Effector CD8-positive, alpha-beta T cell (primary cell): Measurements from ENCODE around the gene TPSG1.
"Not testable (repeated sequence)": the region's sequence is repeated elsewhere in the genome, so short reads cannot be mapped to it uniquely, and the experiment has no call there.

ENCODE experiments used
- DNase-seq: peaks from one replicate; lab custom pipeline; 2025; lab: John Stamatoyannopoulos, UW

Gene TPSG1

DNA sequence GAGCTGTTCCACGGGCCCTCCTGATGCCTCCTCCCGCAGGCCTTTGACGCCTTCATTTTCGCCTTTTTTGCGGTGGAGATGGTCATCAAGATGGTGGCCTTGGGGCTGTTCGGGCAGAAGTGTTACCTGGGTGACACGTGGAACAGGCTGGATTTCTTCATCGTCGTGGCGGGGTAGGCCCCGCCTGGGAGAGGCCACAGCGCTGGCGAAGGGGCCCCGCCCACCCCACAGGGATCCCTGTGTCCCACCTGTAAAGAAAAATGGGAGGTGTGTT is 29.7 kb downstream of the TPSG1 start:
- DNase-seq, result no peak

DNA sequence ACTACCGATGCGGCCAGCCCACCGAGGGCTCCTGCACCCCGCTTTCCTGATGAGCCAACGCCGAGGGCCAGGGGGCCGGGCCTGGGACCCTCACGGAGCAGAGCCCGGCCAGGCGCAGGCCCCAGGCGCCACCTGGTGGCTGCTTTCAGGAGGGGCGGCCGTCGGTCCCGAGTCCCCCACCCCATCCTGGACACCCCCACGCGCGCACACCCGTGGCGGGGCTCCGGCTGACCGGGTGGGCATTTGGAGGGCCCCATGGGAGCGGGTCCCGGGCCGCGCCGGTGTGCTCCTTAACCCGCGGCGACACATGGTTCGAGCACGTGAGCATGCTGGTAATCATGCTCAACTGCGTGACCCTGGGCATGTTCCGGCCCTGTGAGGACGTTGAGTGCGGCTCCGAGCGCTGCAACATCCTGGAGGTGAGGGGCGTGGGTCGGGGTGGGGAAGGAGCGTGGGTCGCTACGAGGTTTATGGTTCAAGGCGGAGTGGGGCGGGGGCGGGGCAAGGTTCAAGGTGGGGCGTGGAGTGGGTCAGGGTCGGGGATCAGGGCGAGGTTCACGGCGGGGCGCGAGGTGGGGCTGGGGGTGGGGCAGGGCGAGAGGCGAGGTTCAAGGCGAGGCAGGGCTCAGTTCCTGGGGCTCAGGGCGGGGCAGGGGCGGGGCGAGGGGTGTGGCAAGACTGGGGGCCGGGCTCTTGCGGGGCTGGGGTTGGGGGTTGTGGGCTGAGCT is 30.2 kb downstream of the TPSG1 start:
- DNase-seq, result no peak

DNA sequence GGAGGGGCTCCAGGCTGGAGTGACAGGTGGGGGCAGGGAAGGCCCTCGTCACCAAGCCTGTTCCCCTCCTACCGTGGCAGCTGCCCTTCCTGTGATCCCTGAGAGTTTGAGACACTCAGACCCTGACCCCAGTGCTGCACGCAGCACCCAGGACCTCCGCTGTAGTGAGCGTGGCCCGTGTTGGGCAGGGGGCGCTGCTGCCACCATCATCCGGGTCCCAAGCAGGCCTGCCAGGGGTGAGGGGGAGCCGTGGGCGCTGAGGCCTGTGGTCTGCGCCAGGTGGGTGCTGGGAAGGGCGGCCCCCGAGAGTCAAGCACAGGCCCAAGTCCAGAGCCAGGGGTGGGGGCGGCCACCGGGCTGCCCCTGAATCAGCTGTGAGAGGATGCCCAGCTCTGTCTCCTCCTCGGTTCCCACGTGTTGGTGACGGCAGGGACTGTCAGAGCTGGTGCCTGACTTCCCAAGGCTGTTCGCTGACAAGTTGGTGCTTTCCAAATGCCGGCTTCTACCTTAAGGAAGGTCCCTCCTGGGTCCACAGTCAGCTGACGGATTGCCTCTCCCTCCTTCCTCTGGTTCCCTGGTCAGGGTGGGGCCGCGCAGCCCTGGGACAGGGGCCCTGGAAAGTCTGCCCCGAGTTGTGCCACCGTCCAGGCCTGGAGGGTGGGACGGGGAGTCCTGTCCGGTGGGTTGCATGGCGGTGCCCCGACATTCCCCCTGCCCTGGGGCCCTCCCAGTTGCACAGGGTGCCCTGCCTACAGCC is 31.1 kb downstream of the TPSG1 start:
- DNase-seq, result no peak

DNA sequence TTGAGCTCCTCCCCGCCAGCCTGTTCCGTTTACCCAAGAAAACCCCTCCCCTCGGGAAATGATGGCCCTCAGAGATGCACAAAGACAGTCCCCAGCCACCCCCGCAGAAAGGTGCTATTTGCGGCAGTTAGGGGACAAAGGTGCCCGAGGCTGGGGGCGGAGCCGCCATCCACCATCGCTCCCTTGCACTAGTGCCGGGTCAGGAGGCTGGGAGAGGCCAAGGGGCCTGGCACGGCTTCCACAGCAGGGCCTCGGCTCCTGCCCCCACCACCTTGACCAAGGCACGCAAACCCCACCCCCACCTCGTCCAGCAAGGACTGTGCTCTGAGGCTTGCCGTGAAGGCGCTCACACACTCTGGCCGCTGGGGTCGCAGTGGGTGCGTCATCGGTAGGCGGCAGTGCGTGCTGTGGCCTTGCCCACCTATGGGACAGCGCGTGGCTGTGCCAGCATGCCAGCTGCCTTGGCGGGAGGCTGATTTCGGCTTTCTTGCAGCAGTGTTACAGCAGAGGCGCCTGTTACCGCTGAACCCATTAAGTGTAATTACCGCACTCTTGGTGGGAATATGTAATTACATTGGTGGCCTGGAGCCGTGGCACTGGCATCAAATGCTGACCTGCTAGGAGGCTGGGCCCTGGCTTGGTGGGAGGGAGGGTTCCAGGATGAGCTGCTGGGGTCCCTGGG is 31.8 kb downstream of the TPSG1 start:
- no peak for DNase-seq

DNA sequence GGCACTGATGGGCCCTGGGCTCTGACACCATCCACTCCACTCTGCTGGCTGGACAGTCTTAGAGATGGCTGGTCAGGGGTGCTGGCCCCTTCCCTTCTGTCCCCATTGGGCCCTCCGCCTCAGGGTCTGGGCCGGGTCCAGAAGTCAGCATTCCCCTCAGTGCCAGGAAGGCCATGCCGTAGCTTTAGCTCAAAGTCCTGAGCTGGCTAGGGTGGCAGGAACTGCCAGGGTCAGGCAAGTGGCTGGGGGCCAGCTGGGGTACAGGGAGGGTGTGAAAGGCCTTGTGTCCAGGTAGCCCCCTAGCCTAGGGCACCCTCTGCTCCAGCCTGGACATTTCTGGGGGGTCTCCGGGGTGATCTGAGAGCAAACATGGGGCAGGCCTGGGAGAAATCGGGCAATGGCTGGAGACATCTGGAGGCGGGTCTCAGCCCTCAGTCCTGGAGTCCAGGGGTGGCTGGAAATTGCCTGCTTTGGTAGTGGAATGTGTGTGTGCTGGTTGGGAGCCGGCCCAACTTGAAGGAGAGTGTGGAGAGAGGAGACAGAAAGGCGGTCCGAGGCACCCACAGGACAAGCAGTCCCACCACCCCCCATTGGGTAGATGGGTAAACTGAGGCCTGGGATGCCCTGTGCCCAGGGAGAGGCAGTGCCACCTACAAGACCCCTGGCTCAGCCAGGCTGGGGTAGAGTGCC is 32.5 kb downstream of the TPSG1 start:
- no peak for DNase-seq

DNA sequence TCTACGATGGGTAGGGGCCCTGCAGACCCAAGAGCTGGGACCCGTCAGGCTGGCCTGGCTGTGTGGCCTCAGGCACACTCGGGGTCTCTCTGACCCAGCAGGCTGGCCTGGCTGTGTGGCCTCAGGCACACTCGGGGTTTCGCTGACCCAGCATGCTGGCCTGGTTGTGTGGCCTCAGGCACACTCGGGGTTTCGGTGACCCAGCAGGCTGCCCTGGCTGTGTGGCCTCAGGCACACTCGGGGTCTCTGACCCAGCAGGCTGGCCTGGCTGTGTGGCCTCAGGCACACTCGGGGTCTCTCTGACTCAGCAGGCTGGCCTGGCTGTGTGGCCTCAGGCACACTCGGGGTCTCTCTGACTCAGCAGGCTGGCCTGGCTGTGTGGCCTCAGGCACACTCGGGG is 34.3 kb downstream of the TPSG1 start:
- not testable (repeated sequence) for DNase-seq

DNA sequence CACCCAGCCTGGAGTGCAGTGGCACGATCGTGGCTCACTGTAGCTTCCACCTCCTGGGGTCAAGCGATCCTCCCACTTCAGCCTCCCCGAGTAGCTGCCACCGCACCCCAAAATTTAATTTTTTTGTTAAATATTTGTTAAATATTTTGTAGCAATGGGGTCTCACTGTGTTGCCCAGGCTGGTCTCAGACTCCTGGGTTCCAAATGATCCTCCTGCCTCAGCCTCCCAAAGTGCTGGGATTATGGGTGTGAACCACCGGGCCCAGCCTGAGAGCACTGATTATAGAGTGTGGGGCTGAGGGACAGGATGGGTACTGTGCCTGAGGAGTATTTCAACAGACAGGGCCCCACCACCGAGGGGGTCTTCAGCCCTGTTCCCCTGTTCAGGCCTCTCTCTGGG is 35.6 kb downstream of the TPSG1 start:
- DNase-seq, result no peak

DNA sequence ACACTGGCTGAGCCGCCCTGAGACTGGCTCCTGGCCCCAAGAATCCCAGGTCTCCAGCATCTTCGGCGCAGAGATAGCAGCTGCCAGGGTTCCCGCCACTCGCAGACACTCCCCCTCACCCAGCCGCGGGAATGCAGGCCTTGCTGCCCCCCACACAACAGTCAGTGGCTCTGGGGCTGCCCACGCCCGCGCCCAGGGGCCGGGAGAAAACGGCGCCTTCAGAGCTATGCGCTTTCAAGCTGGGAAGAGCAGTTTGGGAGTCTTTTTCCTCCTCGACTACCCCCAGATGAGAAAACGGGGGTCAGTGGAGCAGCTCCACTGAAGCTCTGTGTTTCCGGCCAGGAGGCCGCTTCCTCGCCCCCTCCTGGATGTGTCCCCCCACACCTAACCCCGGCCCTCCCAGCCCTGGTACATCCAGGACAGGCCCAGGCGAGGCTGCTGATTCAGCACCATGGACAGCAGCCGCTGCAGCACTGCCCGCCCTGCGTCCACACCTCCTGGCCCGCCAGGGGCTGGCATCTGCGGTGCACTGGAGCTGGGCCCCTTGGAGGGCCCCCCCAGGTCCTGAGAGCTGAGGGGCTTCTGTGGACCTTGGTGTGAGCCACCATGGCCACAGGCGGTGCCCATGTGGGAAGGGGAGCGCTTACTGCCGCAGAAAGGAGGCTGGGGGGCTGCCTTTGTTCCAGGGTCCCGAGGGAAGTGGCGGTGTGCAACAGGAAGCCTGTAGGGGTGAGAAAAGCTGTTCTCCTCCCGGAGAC is 36.5 kb downstream of the TPSG1 start:
- peak; percentile 13 for DNase-seq

DNA sequence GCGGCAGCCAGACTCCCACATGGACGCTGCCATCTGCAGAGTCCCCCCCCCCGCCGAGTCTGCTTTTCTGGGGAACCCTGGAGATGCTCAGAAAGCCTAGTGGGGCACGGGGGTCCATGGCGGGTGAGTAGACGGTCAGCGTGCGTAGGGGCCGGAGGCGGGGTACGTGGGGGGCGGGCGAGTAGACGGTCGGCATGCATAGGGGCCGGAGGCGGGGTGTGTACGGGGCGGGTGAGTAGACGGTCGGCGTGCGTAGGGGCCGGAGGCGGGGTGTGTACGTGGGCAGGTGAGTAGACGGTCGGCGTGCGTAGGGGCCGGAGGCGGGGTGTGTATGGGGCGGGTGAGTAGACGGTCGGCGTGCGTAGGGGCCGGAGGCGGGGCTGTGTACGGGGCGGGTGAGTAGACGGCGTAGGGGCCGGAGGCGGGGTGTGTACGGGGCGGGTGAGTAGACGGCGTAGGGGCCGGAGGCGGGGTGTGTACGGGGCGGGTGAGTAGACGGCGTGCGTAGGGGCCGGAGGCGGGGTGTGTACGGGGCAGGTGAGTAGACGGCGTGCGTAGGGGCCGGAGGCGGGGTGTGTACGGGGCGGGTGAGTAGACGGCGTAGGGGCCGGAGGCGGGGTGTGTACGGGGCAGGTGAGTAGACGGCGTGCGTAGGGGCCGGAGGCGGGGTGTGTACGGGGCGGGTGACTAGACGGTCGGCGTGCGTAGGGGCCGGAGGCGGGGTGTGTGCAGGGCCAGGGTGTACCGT is 39.4 kb downstream of the TPSG1 start:
- not testable (repeated sequence) for DNase-seq

DNA sequence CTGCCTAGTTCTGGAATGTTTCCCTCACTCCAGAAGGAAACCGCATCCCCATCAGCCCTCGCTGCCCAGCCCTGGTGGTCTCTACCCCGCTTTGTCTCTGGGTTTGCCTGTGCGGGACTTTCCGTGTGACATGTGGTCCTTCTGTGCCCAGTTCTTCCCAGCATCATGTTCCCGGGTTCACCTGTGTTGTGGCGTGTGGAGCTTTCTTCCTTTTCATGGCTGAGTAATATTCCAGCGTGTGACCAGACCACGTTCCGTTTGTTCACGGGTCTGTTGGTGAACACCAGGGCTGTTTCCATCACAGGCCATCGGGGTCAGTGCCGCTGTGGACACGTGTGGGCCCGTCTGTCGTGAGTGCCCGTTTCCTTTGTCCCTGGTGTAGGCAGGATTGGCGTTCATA is 40.1 kb downstream of the TPSG1 start:
- DNase-seq, result no peak

DNA sequence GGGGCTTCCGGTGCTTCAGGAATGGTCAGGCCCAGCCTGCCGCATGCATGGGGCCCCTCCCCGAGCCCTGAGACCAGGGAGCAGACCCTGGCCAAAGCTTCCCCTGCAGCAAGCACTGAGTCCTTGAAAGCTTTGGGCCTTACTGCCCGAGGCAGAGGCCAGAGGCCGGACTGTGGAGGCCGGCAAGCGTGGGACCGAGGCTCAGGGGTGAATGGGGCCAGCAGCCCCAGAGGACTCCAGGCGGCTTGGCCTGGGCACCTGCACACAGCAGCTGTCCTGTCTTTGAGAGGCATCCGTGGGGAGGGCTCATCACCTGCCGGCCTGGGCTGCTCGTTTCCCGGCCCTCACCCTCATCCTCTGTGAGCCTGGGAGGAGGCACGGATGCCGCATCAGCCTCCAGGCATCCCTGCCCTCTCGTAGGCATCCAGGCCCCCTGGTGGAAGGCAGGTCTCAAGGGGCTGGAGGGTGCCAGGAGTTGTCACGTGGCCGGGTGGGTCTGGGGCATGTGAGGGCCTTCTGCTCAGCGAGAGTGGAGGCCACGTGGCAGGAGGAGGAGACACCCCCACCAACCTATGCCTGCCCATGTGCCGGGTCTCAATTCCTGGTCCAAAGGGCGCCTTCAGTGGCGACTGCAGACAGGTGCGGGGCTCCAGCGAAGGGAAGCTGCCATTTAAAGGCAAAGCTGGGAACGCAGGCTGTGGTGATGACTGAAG is 40.8 kb downstream of the TPSG1 start:
- no peak for DNase-seq

DNA sequence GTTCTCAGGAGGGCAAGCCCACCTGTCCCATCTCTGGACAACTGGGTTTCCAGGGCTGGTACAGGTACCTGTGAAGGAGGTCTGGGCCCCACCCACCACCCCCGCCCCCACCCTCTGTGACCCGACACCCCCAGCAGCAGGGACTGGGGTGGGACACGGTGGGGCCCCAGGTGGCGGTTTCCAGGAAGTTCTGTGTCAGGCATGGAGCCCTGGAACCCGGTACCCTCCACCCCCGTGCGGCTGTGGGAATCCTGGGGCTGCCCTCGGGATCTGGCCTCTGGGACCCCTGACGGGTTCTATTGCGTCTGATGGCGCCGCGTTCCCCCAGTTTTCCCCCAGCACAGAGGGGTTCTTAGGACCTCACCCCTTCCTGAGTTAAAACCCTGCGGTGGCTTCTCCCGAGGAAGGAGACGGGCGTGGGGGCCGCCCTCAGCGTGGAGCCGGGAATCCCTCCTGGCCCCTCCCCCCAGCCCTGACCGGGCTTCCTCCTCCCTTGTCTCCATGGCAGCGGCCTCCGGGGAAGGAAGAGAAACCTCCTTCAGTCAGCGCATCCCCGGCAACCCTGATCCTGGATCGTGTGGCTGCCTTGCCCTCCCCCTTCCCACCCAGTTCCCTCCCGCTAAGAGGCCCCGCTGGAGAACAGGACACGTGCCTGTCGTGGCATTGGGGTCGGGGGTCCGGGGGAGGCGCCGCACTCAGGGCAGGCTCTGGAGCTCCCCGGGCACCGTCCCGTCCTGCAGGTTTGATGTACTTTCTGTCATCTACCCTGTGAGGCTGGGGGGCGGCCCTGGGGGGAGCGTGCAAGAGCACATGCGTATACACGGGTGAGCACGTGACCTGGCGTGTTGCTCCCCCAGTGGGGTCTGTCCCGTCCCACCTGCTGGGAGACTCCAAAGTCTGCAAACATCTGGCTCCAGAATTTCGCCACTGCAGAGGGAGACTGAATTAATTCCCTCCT is 41.8 kb downstream of the TPSG1 start:
- no peak for DNase-seq

DNA sequence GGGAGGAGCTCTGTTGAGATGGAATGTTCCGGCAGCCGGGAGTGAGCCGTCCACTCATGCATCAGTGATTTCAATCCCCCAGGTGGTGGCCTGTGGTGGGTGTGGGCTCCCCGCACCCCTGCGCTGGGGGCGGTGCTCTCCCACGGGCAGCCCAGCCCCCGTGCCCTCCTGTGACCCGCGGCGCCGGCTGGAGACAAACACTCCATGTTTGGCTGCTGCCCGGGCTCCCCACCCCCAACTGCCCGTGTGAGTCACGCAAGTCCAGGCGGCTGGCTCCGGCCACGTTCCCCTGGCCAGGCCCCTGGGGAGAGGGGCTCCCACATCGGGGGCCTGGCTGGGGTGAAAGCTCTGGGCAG is 42.8 kb downstream of the TPSG1 start:
- DNase-seq, result no peak

DNA sequence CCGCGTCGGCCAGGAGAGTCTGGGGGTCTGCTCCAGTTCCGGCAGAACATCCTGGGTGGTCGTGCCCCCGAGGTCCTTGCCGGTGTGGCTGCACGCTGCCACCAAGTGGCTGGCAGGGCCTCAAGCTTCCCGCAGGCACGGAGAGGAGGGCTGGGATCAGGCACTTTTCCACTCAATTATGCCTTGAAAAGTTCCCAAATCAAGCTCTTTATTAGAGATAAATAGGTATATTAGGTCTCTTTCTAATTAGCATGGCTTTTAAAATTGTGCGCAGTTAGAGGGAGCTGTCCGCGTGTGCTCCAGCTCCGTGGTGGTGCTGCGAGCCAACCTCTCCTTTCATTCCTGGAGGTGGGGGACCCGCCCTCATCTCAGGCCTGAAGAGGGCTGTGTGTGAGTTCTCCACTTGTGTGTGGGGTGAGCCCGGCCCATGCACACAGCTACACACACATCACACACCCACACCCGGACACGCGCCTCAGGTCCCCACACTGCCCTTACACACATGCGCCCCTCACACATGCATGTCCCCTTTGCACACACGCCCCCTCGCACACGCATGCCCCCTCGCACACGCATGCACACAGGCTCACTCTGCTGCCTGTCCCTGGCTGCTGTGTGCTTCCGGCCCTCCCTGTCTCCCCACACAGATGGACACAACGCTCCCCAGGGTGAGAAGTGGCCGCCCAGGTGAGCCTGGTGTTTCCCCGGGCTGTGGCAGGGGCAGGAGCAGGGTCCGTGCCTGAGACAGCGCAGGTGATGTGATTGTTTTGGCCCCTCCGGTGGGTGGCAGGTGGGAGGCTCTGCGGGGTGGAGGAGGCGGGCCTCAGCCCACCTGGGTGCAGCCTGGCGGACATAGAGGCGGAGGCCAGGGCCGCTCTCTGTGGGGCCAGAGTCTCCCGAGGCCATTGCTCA is 43.4 kb downstream of the TPSG1 start:
- DNase-seq, result no peak

DNA sequence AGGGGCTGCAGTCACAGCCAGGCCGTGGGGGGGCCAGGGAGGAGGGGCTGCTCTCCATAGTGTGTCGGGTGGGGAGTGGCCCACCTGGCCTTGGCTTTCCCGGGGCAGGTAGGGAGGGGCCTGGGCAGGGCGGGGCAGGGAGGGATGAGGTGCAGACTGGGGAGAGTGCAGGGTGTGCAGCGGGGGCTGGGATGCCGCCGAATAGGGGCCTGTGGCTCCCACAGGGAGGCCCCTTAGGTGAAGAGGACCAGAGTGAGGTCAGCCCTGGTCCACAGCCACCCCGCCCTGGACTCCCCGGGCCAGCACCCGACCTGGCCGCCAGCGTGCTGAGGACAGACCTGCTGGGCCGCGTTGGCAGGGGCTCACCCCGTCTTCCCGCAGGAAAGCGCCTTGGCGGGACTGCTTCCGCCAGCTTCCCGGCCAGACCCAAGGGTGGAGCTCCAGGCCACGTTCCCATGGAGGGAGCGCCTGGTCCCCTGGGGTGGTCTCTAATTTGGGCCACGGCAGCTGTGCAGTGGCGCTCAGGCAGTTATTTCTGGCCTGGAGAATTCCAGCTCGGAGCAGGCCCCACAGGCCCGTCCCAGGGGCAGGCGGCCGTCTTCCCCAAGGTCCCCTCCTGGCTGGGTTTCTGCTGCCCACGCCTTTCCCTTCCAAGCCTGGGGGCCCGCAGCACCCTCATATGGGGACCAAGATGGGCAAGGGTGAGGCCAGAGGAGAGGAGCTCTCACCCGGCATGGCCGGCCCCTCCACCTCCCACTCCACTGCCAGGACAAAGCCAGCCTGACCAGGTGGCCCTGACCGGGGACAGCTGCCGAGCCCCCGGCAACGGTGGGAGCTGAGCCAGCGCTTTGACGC is 44.3 kb downstream of the TPSG1 start:
- no peak for DNase-seq

DNA sequence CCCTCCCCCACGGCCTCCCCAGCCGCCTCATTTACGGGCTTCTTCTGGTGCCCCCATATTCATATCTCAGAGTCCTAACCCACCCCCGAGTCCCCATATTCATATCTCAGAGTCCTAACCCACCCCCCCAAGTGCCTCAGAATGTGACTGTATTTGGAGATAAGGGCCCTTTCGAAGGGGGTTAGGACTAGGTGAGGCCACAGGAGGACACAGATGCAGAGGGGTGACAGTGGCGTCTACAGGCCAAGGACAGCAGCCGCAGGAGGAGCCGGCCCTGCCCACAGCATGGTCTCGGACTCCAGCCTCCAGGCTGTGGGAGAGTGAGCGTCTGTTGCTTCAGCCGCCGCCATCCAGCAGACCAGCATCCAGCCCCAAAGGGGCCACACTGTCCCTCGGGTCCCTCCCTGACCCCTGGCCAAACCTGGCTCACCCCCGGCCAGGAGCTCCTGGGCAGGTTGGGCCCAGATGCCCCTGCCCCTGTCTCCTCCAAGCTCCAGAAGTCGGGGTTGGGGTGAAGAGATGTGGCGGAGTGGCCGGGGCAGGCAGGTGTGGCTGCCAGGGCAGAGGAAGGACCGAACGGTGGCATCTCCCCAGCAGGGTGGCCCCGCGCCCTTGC is 46.7 kb downstream of the TPSG1 start:
- DNase-seq, result no peak

DNA sequence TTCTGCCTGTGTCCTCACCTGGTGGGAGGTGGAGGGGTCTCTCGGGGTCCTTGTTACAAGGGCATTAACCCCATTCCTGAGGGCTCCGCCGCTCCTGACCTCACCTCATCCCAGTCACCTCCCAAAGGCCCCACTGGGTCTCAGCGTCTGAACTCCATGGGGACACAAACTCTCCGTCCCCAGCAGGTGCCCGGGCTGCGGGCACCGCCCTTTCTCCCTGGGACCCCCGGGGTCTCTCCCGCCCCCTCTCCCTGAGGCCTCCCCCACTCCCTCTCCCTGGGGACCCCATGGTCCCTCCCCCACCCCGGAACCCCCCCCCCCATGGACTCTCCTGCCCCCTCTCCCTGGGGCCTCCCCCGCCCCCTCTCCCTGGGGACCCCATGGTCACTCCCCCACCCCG is 47.3 kb downstream of the TPSG1 start:
- no peak for DNase-seq
